LoVo (cell line): ENCODE results near the gene KIAA1328.
A peak's percentile ranks its signal among the peaks of the same experiment; 100 is the strongest.

ENCODE experiments used
- DNase-seq: peaks from one replicate; pipeline ENCODE4 v3.0.0-alpha.2; 2016; ENCODE audit warnings: low spot score

The KIAA1328 gene

DNA sequence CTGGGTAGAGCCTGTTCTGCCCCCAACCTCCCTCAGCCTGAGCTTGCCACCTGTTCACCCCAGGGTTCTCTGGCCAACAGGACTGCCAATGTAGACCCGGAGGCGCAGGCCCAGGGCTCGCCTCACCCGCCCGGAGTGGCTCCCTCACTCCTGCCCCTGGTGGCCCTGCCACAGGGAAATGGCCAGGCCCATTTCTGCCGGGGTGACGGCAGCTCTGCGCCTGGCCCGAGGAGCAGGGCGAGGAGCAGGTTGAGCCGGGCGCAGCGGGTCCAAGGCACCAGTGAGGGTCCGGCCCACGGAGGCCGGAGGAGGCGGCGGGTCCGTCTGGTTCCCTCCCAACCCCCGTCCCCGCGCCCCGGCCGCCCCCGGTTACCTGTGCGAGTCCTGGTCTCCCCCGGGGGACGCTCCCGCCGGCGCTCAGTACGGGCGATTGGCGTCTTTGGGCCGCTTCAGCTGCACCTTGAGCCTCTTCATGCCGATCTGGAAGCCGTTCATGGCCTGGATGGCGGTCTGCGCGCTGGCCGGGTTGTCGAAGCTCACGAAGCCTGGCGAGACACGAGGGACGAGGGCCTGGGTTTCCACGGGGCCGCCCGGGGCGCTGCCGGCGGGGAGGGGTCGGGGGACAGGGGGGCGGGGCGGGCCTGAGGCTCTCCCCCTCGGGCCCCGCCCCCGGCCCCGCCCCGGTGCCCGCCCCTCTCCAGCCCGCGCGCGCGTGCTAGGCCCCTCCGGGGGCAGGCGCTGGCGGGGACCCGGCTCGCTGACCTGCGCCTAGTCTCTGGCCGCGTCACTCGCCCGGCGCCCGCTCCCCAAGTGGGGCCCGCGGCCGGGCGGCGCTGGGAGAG is 424.7 kb downstream of the KIAA1328 start:
- DNase-seq = no peak

DNA sequence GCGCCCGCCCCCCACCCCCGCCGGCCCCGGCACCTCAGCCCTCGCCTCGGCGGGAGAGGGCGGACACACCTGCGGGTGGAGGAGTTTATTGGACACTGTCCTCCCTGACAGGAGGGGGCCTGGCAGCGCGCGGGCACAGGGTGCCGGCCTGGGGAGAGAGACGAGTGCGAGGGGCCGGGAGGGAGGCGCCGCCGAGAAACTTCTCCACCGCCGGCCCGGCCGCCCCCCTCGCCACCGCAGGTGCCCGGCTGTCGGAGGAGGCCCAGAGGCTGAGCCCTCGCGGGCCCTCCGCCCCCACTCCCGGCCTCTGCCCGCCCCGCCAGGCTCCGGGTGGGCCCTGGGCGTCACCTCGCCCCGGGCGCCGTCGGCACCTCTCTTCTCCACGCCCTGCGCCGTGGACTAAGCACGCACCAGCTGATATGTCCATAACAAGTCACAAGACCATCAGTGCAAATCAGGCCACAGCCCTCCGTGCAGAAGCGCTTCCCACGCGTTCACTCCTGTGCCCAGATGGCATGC is 425.4 kb downstream of the KIAA1328 start:
- no peak for DNase-seq

DNA sequence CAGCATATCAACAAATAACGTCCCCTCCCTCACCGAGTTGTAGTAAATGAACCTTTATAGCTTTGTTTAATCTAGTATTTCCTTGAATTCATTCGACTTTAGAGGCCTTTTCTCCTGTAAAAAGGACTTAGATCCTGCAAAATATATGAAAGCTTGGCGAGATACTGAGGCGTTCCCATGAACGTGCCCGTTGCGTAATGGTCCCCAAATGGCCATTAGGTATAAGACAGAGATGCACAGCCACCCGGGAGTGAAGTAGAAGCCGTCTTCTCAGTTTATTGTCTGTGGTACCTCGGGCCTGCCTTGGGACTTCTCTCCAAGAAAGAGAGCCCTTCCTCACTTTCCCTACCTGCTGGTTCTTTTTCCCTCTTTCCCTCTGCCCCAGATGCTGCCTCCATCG is 426.0 kb downstream of the KIAA1328 start:
- DNase-seq = no peak

DNA sequence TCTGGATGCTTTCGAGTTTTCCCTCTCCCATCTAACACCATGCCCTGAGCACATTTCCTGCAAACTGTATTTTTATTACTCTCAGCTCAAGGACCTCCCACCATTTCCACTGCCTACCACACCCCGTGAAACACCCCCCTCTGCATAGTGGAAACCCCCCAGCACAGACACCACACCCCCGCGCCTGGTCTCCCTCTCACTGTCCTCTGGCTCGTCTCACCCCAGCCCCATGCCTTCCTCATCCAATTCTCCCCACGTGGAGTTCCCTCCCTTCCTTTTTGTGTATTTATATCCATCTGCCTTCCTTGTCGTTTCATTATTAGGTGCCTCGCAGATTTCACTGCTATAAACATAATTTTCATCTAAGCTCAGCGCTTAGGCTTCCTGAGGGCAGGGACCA is 429.2 kb downstream of the KIAA1328 start:
- DNase-seq = no peak

DNA sequence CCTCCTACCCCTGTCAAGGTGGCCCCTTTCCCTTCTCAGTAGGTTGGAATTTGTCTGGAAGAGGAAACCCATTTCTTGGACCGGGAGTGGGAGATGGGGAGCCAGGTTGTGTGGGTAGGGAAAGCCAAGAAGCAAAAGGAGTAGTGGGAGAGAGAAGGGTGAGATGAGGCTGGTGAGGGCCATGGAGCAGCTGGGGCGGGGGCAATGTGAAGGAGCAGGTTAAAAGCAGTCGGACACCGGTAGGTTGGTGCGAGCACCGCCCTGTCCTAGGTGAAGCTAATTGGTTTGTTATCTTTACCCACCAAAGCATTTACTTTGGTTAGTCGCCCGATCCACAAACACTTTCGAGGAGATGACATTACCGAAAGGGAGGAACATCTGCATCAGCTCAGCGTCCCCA is 429.9 kb downstream of the KIAA1328 start:
- DNase-seq = no peak

DNA sequence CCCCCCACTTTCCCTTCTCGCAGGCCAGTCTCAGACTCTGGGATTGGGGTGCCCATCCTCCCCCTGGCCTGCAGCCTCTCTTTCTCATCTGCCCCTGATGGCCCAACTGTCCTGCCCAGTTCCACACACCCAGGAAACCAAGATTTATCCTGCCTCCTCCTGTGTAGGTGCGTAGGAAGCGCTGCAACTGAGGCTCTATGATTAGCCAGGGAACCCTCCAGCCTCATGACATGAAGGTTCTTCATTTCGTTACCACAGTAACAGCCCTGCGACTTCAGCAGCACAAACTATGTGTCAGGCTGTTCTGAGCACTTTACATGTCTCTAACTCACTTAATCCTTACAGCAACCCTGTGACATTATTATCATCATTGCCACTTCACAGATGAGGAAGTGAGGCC is 430.8 kb downstream of the KIAA1328 start:
- DNase-seq = no peak

DNA sequence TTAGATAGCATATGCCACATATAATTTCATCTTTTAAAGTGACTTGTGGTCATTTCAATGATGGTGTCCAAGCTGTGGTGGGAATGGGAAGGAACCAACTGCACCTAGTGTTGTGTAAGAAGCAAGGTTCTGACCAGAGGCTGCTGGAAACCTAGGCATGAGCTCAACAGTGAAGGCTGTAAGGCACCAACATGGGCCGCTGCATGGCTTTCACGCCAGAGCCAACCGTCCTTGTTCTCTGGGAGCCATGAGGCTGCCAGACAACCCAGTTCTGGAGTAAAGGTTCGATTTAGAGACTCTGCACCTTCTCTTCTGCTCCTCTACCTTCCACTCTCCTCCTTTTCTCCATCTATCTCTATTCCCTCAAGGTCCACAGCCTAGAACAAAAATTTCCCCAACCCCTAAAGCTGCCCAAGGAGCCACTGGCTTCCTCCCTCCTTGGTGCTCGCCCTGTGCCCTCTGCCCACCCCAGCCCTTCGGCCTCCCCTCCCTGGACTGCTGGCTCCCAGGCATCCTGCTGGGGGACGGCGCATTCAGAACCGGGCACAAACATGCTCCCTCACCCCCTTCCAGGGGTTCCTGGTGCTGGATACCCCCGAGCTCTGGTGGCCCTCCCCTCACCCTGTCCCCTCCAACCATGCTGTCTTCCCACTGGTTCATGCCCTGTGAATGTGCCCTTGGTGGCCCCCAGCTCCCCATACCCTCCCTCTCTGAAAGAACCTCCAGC is 431.6 kb downstream of the KIAA1328 start:
- no peak for DNase-seq

DNA sequence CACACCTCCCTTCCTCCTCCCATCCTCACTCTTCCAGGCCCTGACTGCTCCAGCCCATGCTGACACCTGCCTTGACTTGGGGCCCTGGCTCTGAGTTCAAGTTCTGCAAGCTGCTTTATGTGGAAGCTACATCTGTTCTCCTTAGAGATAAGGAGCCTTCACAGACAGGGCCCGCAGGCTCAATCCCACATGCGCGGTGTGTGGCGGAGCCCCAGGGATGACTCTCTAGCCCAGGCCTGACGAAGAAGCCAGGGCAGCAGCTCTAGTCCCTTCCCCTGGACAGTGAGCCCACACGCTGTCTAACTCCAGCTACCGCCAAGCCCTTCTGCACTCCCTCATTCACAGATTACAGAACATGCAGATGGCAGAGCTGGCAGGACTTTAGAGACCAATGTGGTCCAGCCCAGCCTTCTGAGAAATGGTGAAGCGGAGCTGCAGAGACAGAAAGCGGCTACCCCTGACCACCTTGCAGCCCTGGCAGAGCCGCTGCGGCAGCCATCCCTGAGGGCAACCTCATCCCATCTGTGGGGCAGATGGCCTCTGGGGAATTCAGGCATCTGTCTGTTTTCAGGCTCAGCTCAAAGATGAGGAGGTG is 432.4 kb downstream of the KIAA1328 start:
- DNase-seq = no peak

DNA sequence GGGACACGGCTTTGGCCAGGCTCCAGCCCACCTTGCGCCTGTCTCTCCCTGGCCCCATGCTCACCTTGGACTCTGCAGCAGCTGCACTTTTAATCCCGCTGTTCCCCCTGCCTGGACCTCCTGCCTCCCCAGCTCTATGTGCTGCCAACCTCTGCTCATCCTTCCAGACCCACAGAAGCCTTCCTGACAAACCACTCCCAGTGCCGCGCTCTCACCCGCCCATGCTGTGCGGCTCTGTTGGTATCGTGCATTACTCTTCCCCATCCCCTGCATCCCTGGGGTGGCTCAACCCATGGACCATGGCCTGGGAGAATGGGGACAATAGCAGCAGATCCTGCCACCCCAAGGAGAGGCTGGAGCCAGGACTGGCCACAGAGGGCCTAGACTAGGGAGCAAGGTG is 433.1 kb downstream of the KIAA1328 start:
- DNase-seq = no peak

DNA sequence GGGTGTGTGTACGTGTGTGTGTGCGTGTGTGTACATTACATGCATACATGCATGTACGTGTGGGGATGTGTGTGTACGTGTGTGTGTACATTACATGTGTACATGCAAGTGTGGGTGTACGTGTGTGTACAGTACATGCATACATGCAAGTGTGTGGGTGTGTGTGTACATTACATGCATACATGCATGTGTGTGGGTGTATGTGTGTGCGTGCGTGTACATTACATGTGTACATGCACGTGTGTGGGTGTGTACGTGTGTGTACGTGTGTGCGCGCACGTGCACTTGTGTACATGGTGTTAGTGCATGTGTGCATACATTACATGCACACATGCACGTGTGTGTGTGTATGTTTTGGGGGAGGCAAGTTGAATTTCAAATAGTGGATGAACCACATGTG is 436.0 kb downstream of the KIAA1328 start:
- DNase-seq = no peak

DNA sequence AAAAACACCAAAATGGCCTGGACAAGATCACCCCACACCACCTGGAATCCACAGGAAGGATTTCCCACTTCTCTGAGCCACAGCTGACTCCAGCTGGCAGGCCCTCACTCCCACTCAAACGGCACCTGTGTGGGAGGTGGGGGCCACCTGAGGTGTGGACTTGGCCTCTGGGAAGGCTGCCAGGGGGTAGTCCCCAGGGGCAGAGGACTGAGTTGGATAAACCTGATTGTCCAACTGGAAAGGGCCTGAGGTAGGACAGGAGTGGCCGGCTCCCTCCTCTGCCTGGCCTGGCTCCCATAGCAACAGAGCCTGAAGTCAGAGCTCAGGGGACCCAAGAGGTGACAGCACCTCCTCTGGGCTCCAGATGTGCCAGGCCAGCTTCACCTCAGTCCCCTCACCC is 436.5 kb downstream of the KIAA1328 start:
- DNase-seq = no peak

DNA sequence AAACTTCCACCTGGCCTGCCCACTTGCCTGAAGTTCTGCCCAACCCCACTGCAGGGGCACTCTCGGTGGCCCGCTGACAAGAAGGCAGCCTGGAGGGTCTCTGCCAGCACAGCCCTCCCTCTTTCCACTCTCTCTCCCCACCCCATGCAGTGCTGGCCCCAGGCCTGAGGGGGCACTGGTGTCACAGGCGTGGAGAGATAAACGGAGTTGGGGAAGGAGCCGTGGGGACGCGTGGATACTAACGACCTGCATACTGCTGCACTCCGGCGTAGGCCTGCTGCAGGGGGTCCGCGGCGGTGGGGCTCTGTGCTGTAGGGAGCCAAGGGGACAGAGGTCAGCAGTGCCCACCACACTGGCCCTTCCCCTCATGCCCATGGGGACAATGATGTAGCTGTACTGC is 437.4 kb downstream of the KIAA1328 start:
- DNase-seq = no peak

DNA sequence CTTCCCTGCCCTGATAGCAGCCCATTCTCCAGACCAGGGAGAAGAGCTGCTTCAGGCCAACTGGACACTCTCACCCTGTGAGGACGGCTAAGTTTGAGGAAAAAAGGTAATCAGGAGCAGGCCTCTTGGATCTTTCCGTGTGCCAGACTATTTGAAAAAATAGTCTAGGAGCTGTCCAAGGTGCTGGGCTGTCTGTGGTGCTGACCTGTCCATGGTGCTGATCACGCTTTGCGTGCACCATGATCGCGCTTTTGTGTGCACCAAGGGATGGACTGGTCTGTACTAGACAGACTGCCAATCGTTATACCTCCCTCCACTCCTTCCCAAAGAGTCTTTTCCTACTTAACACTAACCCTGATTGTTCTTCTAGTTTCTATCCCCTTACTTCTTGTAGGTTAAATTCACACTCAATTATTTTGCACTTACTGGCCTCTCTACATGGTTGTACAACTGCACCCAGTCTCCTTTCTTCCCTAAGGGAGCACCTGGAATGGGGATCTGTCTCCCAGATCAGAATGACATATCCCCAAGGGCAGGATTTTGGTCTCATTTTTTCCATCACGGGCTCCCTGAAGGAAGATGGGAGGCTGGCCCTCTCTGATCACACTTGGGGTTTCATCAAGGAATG is 441.2 kb downstream of the KIAA1328 start:
- peak; percentile 42 for DNase-seq

DNA sequence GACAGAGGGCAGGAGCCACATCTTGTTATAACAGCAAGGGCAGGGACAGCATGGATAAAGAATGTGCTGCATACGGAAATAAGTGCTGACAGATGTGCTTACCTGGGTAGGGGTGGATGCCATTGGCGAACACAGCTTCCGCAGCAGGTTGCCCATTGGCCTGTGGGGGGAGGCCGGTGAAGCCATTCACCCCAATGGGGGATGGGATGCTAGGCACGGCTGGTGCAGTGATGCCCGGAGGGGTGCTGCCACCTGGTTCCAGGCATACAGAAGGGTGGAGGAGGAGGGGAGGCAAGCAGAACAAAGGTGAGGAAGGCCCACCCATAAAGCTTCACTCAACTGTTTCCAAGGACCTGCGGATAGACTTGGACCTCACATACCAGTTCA is 441.7 kb downstream of the KIAA1328 start:
- no peak for DNase-seq

DNA sequence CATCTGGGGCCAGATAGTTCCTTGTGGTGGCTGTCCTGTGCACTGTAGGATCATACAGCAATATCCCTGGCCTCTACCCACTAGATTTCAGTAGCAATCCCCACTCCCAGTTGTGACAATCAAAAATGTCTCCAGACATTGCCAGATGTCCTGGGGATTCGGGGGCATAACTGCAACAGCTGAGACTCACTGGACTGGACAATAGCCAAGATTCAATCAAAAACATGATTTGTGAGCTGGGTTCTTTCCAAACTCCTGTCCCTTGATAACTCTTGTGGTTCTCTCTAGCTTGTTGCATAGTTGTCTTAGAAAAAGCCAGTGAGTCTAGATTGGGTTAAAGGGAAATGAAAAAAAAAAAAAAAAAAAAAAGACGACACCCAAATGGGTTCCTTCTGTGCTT is 443.3 kb downstream of the KIAA1328 start:
- DNase-seq = no peak

DNA sequence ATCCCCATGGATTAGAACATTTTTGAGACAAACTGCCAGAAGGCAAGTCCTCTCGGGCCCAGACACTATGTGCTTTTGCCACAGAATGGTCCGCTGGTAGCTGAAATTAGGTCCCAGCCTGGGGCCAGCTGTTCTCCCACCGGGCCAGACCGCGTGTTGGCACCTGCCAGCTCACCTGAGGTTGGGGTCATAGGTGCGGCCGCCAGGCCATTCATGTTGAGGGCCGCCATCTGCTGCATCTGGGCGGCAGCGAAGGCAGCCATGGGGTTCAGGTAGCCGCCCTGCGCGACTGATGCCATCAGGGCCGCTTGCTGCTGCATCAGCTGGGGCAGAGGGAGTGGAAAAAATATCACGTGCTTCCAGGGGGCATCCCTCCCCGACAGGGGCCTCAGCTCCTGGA is 443.9 kb downstream of the KIAA1328 start:
- no peak for DNase-seq

DNA sequence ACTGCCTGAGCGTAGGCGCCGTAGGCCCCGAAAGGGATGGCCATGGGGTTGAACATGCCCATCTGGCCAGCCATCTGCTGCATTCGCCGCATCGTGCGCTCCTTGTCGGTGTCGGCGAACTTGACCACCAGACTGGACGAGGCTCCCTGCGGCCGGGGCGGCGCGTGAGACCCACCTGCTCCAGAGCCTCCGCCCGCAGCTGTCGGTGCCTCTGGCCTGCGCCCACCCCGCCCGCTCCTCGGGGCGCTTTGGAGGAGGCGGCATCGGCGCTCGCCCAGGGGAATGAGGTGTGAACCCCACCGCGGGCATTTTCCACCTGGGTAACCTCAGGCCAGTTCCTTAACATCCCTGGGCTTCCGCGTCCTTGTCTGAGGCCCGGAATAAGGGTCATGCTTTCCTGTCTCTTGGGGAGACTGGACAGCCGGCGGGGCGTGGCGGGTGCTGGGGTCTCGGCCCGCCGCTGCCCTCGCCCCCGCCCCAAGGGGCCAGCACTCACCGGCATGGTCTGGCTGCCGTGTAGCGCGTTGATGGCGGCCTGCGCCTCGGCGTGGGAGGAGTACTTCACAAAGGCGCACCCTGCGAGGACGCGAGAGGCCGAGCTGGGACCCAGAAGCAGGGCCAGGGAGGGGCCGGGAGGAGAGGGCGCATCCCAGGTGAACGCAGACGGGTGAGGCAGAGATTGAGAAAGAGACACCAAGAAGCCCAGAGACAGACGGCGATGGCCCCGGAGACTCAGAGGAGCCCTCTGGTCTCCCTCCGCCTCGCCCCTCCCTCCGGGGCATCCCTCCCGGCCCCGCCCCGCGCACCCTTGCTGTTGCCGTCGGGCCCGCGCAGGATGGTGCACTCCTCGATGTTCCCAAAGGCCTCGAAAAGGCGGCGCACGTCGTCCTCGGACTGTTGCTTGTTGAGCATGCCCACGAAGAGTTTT is 445.6 kb downstream of the KIAA1328 start:
- no peak for DNase-seq

DNA sequence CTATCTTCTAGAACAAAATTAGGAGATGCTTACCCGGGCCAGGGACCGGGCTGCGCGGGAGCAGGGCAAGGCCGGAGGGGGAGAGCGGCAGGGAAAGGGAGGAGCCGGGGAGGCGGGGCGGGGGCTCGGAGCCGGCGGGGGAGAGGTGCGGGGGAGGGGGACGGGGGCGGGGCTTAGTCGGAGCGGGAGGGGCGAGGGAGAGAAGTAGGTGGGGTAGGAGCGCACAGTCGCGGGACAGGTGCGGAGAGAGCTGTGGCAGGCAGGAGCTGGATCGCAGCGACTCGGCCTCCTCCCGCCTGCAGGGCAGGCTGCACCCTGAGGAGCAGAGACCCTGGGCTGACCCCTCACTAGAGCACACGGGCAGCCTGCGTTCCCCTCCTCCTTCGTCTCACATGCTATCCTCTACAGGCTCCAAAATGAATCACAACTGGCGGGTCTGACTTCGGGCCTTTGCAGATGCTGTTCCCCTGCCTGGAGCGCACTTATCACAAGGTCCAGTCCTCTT is 446.4 kb downstream of the KIAA1328 start:
- no peak for DNase-seq

DNA sequence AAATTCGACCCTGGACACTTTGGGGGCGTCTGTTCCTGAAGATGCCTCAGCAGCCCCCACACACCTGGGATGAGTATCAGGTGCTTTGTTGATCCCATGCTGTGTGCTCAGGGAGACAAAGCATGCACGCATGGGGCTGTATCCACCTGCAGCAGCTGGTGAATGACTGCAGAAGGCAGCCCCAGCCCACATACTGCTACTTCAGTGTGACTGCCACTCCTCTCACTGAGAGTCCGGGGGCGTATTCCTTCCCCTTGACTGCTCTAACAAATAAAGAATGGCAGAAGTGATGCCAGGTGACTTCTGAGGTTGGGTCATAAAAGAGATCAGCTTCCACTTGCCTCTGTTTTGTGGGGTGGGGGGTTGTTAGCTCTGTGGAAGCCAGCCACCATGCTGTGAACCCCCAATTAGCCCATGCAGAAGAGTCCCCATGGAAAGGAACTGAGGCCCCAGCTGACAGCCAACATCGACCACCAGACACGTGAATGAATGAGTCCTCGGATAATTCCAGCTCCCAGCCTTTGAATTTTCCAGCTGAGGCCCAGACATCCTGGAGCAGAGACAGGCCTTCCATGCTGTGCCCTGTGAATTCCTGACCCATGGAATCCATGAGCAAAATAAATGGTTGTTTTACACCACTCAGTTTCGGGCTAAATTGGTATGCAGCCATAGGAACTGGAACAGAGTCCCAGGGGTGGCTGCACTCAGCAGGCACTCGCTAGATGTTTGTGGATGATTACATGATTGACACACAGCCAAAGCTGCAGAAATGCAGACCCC is 447.4 kb downstream of the KIAA1328 start:
- DNase-seq = no peak

DNA sequence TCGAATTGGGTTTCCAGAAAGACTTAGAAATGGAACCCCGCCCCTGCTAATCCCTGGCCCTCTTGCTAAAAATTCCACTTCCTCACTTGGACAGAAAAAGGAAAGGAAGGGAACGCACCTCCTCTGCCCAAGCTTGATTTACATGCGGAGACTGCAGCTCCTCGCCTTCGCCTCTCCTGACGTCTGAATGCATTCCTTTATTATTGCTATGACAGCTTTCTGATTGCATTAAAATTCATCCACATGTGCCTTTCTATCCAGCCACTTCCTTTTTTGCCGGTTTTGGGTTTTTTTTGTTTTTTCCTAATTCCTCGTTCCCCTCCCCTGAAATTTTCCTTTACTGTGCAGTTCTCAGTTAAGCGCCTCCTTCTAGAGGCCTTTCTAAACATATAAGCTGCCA is 448.9 kb downstream of the KIAA1328 start:
- DNase-seq = no peak
